T-helper 1 cell (primary cell): ENCODE results near the gene DDX20.

Experiments used
- DNase-seq, 5 donors: peaks; one replicate each; pipeline ENCODE4 v3.0.0-alpha.2; 2012 to 2020
- total RNA-seq, 4 donors: gene quantifications; one replicate each; lab custom pipeline; 2026; lab: John Stamatoyannopoulos, UW

Gene DDX20, protein sequence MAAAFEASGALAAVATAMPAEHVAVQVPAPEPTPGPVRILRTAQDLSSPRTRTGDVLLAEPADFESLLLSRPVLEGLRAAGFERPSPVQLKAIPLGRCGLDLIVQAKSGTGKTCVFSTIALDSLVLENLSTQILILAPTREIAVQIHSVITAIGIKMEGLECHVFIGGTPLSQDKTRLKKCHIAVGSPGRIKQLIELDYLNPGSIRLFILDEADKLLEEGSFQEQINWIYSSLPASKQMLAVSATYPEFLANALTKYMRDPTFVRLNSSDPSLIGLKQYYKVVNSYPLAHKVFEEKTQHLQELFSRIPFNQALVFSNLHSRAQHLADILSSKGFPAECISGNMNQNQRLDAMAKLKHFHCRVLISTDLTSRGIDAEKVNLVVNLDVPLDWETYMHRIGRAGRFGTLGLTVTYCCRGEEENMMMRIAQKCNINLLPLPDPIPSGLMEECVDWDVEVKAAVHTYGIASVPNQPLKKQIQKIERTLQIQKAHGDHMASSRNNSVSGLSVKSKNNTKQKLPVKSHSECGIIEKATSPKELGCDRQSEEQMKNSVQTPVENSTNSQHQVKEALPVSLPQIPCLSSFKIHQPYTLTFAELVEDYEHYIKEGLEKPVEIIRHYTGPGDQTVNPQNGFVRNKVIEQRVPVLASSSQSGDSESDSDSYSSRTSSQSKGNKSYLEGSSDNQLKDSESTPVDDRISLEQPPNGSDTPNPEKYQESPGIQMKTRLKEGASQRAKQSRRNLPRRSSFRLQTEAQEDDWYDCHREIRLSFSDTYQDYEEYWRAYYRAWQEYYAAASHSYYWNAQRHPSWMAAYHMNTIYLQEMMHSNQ
- total RNA-seq = 37.5 to 88.4 (median 63.1) reads per million in 4 donors

DNA sequence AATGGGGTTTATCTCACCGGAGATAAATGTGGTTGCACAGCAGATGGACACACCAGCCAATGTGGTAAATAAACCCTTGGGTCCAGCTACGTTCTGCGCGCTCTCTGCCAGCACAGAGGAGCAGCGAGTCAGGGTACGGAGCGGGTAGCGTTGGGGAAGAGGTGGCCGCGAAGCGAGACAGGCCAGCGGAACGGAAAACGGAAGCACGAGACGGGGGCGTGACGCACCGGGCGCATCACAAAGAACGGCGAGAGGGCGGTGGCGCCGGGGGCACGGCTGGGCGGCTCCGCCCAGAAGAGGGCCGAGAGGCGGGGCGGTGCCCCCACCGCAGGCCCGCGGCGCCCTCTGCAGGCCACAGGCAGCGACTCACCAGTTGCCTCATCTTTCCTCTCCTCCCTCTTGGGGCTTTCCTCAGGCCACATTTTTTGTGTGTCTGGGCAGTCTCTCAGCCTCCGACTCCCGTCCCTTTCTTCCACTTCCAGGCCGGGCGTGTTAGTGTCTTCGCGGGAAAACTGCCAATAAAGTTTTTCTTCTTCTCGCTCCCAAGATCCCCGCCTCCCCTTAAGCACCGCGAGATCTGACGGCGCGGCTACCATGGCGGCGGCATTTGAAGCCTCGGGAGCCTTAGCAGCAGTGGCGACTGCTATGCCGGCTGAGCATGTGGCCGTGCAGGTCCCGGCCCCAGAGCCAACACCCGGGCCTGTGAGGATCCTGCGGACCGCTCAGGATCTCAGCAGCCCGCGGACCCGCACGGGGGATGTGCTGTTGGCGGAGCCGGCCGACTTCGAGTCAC, at the start of gene DDX20:
DDX20 (plus strand) TSS at position 571 of the 793 bp plus-strand sequence; CDS start at position 595, 24 bp downstream.
- DNase-seq = peak; percentile 88 to 94 (median 92)

- DNase-seq = no peak
Measured at GRCh38 chr1:111706921-111707320, 48.8 kb upstream of the DDX20 start.

- no peak for DNase-seq
Measured at GRCh38 chr1:111707906-111708305, 47.8 kb upstream of the DDX20 start.

GRCh38 chr1:111709986-111710385, 45.7 kb upstream of the DDX20 start:
- no peak for DNase-seq

DNA sequence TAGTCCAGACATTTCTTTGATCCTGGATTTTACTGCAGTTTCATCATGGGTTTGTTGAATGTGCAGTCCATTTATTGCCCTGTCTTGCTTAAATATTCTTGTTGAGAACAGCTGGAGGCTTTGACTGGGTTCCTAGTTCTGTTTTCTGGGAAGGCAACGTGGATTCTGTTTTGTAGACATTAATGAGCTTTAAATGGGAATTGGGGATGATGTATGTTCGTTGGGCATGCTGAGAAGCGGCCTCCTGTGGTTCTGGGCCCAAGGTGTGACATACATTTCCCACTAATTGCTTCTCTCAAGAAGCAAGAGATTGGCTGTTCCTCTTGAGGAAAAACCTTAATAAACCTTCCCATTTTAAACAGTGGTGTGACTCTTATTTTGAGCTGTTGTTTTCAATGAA, 39.4 kb upstream of the DDX20 start:
- no peak for DNase-seq

DNA sequence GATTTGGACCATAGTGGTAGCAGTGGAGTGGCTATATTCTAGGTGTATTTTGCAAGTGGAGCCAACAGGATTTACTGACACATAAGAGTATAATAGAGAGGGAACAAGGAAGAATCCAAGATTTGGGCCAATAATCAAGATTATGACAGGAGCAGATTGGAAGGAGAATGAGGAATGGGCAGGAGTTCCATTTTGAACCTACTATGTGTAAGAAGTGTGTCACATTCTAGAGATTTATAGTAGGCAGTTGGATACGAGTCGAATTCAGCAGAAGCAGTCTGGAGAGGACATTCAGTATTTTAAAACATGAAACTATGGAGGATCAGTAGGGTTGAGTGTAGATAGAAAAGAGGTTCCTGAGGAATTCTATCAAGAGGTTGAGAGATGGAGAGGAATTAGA, 38.3 kb upstream of the DDX20 start:
- no peak for DNase-seq

GRCh38 chr1:111719135-111719534, 36.6 kb upstream of the DDX20 start:
- DNase-seq = no peak

DNA sequence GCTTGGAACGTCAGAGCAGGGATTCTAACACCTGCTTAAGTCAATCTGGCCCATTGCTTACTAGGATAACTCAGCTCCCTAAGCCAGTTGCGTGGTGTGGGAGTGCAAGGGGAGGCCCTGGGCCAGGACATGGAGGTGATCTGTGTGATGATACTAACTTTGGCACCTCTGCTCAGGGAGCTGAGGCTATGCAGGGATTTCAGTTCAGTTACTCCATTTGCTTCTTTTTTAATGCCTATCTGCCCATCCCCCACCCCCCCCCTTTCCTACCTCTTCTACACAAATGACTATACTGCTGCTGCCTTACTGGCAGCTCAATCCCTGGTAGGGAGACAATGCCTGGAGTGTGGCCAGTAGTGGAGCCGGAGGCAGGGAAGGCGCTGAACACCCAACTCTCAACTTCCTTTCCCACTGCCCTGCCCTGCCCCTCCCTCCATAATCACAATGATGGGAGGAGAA, 36.0 kb upstream of the DDX20 start:
- DNase-seq = no peak

DNA sequence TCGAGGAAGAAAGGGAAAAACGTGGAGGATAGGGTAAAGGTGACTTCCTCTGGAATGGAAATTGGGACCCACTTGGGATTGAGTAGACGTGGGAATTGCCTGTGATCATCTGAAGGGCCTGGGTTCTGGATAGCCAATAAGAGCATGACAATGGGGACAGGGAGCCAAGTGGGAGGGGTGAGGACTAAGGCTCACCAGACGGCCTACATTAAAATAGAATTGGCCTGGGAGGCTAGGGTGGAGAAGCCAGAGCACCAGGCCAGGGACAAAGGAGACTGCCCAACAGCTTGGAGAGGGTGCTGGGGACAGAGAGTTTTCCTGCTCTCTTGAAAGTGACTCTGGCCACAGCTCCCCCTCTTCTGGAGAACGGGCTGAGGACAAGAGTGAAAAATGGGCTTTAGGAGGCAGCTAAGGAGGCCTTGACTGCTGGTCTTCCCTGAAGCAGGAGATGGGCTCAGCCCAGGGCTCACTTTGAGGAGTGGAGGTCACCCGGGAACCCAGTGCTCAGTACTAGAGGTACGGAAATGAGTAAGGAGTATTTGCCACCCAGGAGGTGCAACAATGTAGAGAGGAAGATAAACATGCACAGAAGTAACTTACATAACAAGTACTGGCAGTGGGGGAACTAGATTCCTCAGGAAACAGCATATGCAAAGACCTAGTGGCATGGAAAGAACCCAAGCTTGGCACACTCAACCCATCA, 35.3 kb upstream of the DDX20 start:
- no peak for DNase-seq

- no peak for DNase-seq
Measured at GRCh38 chr1:111720977-111721786, 34.5 kb upstream of the DDX20 start.

GRCh38 chr1:111723091-111723806, 32.5 kb upstream of the DDX20 start:
- DNase-seq = peak in 3 of 5 donors; percentile 23 to 34 (median 31)

DNA sequence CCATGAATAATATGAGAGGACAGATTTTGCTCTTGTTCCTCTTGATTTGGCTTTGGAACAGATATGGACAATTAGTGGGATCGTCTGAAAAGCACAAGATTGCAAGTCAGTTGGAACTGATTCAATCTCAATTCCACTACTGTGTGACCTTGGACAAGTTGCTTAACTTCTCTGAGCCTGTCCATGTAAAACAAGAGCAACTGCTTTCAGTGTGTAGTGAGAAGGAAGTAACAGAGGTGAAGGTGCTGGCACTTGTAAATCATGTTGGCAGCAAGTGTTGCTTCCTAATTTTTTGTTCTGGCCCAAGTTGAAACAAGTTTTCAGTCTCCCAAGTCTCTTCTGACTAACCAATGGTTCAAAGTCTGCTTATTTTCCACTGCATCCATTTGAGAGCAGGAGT, 31.8 kb upstream of the DDX20 start:
- DNase-seq = no peak

DNA sequence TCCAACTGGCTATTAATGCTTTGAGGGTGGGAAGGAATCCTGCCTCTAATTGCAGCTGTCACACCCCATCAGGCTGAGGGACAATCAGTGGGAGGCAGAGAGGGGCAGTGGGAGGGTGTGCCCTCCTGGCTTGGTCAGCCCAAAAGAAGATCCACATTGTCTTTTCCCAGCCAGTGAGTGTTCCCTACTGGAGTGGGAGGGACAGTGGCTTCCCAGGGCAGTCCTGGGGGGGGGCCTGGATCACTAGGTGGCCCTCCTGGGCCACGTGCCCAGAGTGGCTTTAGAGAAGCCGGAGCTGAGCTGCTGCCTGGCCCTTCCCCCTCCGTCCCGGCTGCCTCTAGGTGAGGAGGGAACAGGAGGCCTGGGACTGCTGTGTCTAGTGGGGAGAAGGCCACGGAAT, 30.5 kb upstream of the DDX20 start:
- DNase-seq = no peak

GRCh38 chr1:111727056-111727455, 28.6 kb upstream of the DDX20 start:
- no peak for DNase-seq

GRCh38 chr1:111729271-111729921, 26.3 kb upstream of the DDX20 start:
- DNase-seq = no peak

DNA sequence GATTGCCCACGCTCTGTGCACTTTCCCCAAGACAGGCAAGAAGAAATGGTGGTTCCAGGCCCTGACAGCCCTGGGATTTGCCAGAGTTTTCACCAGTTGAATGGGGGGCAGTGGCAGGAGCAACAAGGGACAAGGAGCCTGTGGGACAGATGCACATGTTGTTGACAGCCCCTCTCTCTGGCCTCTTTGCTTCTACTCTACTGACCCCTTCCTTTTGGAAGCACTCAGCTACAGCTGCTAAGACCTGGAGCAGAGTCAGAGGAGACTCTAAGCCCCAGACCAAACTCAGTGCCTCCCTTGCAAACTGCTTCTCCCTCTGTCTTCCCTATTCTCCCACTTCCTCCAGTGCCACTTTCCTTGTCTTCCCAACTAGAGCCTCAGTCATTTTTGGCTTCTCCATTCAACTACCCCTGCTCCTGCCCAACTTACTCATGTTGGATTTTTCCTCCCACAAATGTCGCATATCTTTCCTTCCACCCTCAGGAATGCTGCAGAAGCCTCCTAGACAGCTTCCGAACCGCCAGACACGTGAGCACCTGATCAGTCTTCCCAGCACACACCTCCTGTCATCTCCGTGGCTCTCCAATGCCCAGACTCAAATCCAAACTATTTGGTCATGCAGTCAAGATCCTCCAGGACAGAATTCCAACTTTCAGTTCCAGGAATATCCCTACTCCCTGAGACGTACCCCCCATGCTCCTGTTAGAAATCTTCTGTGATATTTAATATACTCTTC, 25.6 kb upstream of the DDX20 start:
- DNase-seq = no peak

GRCh38 chr1:111730706-111731105, 25.0 kb upstream of the DDX20 start:
- no peak for DNase-seq

- DNase-seq = no peak
Measured at GRCh38 chr1:111731956-111732355, 23.7 kb upstream of the DDX20 start.

DNA sequence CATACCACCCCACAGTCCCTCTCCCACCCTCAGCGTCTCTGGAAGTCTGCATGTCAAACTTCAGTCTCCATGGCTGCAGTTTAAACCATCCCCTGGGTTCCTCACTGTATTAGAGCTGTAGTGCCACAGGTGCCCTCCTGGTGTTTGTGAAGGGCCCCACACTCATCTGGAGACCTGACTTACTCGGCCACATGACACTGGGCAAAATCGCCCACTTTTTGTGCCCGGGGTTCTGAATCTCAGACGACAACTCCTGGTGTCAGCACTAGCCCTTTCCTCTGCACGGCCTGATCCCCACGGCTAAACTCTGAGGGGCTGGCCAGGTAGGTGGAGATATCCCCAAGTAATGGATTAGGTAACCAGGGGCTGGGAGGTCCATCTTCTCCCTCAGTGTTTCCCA, 23.0 kb upstream of the DDX20 start:
- DNase-seq = no peak
